Peyer's patch (tissue), 4 donors: ENCODE data around the gene ITPRIP. TPM values are rescaled to one million over a fixed set of nuclear protein-coding genes. Genes with fewer than 3 reads are reported as not detected.

Source experiments
- DNase-seq, 3 donors: peaks; one replicate each; pipeline ENCODE4 v3.0.0-alpha.2; 2017 to 2019
- H3K27ac ChIP-seq, 4 donors: fragments of 200-600 bp; sonication (generic); one replicate each; pipeline ENCODE4 v1.5.1; 2016 to 2019
- H3K27me3 ChIP-seq, 2 donors: fragments of 200-600 bp; sonication (generic); one replicate each; pipeline ENCODE4 v1.5.1; 2019
- H3K36me3 ChIP-seq, 3 donors: fragments of 200-600 bp; sonication (generic); one replicate each; pipeline ENCODE4 v1.5.1; 2016 to 2019
- H3K4me1 ChIP-seq, 4 donors: fragments of 200-600 bp; sonication (generic); one replicate each; pipeline ENCODE4 v1.5.1; 2016 to 2019
- H3K4me3 ChIP-seq, 4 donors: fragments of 200-600 bp; sonication (generic); 1 replicate in 3 of 4; 2 replicates in 1 of 4; pipeline ENCODE4 v1.5.1; 2016 to 2019; ENCODE audit warnings: mild to moderate bottlenecking in 1 of 4
- H3K9me3 ChIP-seq, 4 donors: fragments of 200-600 bp; sonication (generic); one replicate each; pipeline ENCODE4 v1.5.1; 2016 to 2019; ENCODE audit warnings: mild to moderate bottlenecking in 1 of 4
- POLR2A ChIP-seq, 2 donors: fragments of 450-650 bp; IDR thresholded peaks; one replicate each; pipeline ENCODE4 v1.5.1; 2017; ENCODE audit warnings: antibody characterized with exemption in 2 of 2, mild to moderate bottlenecking in 2 of 2, moderate library complexity in 2 of 2
- total RNA-seq, 4 donors: library from RNA; depleted of rRNA; stranded (reverse); fragments of >200 nt; gene quantifications; one replicate each; pipeline ENCODE4 v1.1.0, GENCODE V29; 2016
- TF ChIP-seq, protein P1 (sequence below), 6 experiments: fragments of 450-650 bp in 4 of 6; fragments of 200-600 bp in 2 of 6; sonication (generic) in 1 of 6; IDR thresholded peaks; one replicate each; pipeline ENCODE4 v1.5.1; 2017 to 2019; ENCODE audit warnings: antibody characterized with exemption in 6 of 6, mild to moderate bottlenecking in 3 of 6, moderate library complexity in 1 of 6

ITPRIP gene
- 1 to 10 TPM; 2.8 to 9.9 (median 7.7) TPM for total RNA-seq

GRCh38 chr10:104337985-104338735, at the start of gene ITPRIP:
TSS of gene ITPRIP (minus strand) at chr10:104338465. CDS start at chr10:104316051, 22,414 bp downstream.
- Histone ChIP-seq H3K36me3 (no peaks in the 10 kb centered on the region), H3K9me3 (no peaks in the 10 kb centered on the region), H3K27ac (peak within 1 kb of the TSS; percentile 89 to 98 (median 94)), H3K4me3 (peak within 1 kb of the TSS; percentile 76 to 95 (median 82)), H3K4me1 (peaks cover 0 to 36% (median 3%) of the 10 kb centered on the region in 4 donors), H3K27me3 (no peaks in the 10 kb centered on the region)
- DNase-seq: peak; percentile 82 to 92 (median 85)
- TF ChIP-seq POLR2A (IDR thresholded peaks at IDR 0.05): peak; percentile 76 to 82
- TF ChIP-seq, protein P1, sequence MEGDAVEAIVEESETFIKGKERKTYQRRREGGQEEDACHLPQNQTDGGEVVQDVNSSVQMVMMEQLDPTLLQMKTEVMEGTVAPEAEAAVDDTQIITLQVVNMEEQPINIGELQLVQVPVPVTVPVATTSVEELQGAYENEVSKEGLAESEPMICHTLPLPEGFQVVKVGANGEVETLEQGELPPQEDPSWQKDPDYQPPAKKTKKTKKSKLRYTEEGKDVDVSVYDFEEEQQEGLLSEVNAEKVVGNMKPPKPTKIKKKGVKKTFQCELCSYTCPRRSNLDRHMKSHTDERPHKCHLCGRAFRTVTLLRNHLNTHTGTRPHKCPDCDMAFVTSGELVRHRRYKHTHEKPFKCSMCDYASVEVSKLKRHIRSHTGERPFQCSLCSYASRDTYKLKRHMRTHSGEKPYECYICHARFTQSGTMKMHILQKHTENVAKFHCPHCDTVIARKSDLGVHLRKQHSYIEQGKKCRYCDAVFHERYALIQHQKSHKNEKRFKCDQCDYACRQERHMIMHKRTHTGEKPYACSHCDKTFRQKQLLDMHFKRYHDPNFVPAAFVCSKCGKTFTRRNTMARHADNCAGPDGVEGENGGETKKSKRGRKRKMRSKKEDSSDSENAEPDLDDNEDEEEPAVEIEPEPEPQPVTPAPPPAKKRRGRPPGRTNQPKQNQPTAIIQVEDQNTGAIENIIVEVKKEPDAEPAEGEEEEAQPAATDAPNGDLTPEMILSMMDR (IDR thresholded peaks at IDR 0.05): peak in 1 of 6 experiments; percentile 8

DNA sequence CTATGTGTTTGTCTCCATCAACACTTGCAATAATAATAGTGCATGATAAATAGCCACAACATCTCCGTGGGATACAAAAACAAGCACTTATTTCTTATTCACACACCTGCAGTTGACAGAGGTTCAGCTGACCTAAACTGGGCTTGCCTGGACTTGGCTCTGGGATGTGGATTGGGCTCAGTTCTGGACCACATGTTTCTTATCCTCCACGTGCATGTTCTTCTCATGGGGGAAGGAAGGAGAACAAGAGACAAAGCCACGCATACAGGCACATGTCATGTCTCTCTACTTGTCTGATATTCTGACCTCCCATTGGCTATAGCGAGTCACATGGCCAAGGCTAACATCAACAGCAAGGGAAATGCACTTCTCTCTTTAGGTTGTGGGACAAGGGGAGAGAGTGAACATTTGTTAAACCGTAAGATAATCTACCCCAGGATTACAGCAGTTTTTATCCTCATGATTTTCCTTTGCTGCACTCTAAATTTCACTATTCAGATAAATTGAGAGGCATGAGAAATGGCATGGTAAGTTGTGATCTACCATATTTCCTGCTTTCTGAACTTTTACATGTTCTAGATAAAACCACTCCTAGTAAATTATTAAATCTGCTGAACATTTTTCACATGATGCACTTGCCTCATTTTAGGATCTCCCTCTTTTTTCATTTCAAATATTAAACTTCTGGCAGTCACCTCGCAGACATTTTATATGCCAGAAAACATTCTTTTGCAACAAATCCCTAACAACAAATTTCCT, 49.0 kb upstream of the ITPRIP start:
- no peak overlapping the region for H3K4me3 ChIP-seq

DNA sequence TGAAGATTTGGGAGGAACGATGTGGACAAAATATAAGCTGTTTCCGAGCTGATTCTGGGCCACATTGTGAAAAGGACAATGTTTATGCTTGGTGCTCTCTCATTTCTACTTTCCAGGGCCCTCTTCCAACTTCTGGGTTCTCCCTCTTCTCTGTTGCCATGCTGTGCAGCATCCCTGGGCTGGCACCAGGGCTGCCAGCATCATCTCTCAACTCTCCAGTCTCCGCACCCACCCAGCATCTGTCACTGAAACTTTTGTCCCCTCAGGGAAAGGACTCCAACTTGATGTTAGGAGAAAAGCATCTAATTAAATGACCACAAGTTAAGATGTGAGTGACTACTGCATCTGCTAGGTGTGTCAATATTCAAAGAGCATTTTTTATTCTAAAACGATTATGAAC, 42.1 kb upstream of the ITPRIP start:
- TF ChIP-seq, protein P1 (IDR thresholded peaks at IDR 0.05): no peak
- no peak for TF ChIP-seq POLR2A (IDR thresholded peaks at IDR 0.05)
- H3K36me3 ChIP-seq: no peaks in the 10 kb centered on the region

More for the DNA sequence above, 49.0 kb upstream of the ITPRIP start:
- H3K9me3 ChIP-seq: no peaks in the 10 kb centered on the region
- no peaks in the 10 kb centered on the region for H3K27me3 ChIP-seq
- no peak for TF ChIP-seq POLR2A (IDR thresholded peaks at IDR 0.05)
- TF ChIP-seq, protein P1 (IDR thresholded peaks at IDR 0.05): no peak
- H3K36me3 ChIP-seq: no peaks in the 10 kb centered on the region
- H3K4me1 ChIP-seq: peaks cover 0 to 4% (median 0%) of the 10 kb centered on the region in 4 donors
- DNase-seq: no peak
- no peak overlapping the region for H3K27ac ChIP-seq

GRCh38 chr10:104376784-104377300, 38.6 kb upstream of the ITPRIP start:
- Histone ChIP-seq H3K27me3 (no peaks in the 10 kb centered on the region), H3K4me3 (no peak overlapping the region), H3K36me3 (no peaks in the 10 kb centered on the region), H3K9me3 (no peaks in the 10 kb centered on the region), H3K4me1 (no peaks in the 10 kb centered on the region), H3K27ac (no peak overlapping the region)
- TF ChIP-seq, protein P1 (IDR thresholded peaks at IDR 0.05): no peak
- no peak for TF ChIP-seq POLR2A (IDR thresholded peaks at IDR 0.05)
- no peak for DNase-seq

More for the DNA sequence above, 42.1 kb upstream of the ITPRIP start:
- Histone ChIP-seq H3K4me1 (no peaks in the 10 kb centered on the region), H3K27ac (no peak overlapping the region), H3K27me3 (no peaks in the 10 kb centered on the region), H3K9me3 (no peaks in the 10 kb centered on the region), H3K4me3 (no peak overlapping the region)
- DNase-seq: no peak

GRCh38 chr10:104374591-104374990, 36.3 kb upstream of the ITPRIP start:
- Histone ChIP-seq H3K27ac (no peak overlapping the region), H3K4me1 (no peaks in the 10 kb centered on the region), H3K9me3 (peaks cover 0 to 4% (median 0%) of the 10 kb centered on the region in 4 donors), H3K36me3 (no peaks in the 10 kb centered on the region), H3K4me3 (no peak overlapping the region), H3K27me3 (no peaks in the 10 kb centered on the region)
- no peak for DNase-seq
- TF ChIP-seq, protein P1 (IDR thresholded peaks at IDR 0.05): no peak
- TF ChIP-seq POLR2A (IDR thresholded peaks at IDR 0.05): no peak
